ENCODE data around the gene SLC8A1. TPM values are rescaled to one million over a fixed set of nuclear protein-coding genes. Genes with fewer than 3 reads are reported as not detected.

Gene SLC8A1
- total and polyA plus RNA-seq, 7 experiments from 2014 or later, result 0.95 to 22.8 (median 1.5) TPM; not detected in 2

DNA sequence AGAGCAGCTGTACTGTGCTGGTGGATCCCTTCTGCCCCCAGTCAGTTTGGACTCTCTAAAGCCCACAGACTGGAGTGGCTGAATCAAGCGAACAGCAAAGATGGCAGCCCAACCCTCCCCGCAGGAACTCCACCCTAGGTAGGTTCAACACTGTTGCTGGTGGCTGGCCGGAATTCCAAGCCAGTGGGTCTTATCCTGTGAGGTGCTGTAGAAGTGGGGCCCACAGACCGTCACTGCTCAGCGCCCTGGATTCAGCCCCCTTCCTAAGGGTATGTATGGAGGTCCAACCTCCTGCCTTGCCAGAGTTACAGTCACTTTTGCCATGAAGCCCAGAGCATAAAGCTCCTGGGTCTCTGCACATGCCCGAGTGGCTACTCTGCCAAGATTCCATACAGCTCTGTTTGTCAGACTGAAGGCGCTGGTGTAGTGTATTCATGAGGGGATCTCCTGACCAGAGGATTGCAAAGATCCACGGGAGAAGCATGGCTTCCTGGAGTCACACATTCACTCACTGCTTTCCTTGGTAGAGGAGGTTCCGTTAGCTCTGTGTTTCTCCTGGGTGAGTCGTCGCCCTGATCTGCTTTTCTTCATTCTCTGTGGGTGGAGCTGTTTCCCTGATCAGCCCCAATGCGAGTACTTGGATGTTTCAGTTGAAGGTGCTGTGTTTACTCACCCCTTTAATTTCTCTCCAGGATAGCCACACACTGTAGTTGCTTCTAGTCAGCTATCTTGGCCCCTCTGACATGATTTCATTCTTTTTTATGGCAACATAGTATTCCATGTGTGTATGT, 379.3 kb downstream of the SLC8A1 start:
- H3K36me3 Mint-ChIP-seq, result peaks cover 0 to 14% (median 0%) of the 10 kb centered on the region in 5 donors
- intact Hi-C loops (cut with micrococcal nuclease), result no loop called here
- H3K36me3 ChIP-seq (ENCODE audit: control insufficient read depth in 2 of 3, insufficient read depth in 3 of 3, low read length in 3 of 3), result no peaks in the 10 kb centered on the region
- ChIA-PET POLR2A (no interaction called here), CTCF (no interaction called here)
- H3K4me3 Mint-ChIP-seq, result no peak overlapping the region
- no peak for ATAC-seq
- H3K27ac Mint-ChIP-seq, result no peak overlapping the region
- peaks cover 0 to 27% (median 11%) of the 10 kb centered on the region in 11 donors for H3K9me3 Mint-ChIP-seq
- no peak overlapping the region for H3K4me3 ChIP-seq (ENCODE audit: low read length)
- H3K4me1 Mint-ChIP-seq, result no peaks in the 10 kb centered on the region
- H3K27me3 ChIP-seq (ENCODE audit: control insufficient read depth in 2 of 2, insufficient read depth in 2 of 2, low read length in 2 of 2), result no peaks in the 10 kb centered on the region
- H3K4me1 ChIP-seq (ENCODE audit: control insufficient read depth in 2 of 2, insufficient read depth in 2 of 2, low read length in 2 of 2), result no peaks in the 10 kb centered on the region
- no peak for DNase-seq
- no peaks in the 10 kb centered on the region for H3K9me3 ChIP-seq (ENCODE audit: control insufficient read depth in 2 of 3, low read length in 3 of 3)
- H3K27me3 Mint-ChIP-seq, result no peaks in the 10 kb centered on the region
- H3K27ac ChIP-seq (ENCODE audit: low read depth, low read length), result no peak overlapping the region

DNA sequence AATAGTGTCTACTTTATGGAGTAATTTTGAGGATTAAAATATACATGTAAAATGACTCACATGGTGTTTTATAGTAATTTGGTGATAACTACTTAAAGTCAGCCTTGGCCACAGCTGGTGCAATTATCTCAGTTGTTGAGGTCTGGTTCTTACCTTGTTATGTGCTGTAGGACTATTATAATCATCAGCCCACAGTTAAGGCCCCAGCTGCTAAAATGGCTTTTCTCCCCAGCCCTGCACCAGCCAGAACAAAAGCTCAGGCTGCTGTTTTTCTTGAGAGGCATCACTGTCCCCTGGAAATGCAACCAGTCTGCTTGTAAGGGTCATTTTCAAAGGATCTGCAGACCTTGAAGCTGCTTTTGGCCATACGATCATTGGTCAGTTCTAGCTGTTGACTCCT, 389.5 kb downstream of the SLC8A1 start:
- DNase-seq (no peak), ATAC-seq (no peak)
- POLR2A ChIA-PET, result no interaction called here
- Histone ChIP-seq H3K4me3 (ENCODE audit: low read length) (no peak overlapping the region), H3K9me3 (ENCODE audit: control insufficient read depth in 2 of 3, low read length in 3 of 3) (no peaks in the 10 kb centered on the region), H3K27ac (ENCODE audit: low read depth, low read length) (no peak overlapping the region), H3K27me3 (ENCODE audit: control insufficient read depth in 2 of 2, insufficient read depth in 2 of 2, low read length in 2 of 2) (no peaks in the 10 kb centered on the region), H3K4me1 (ENCODE audit: control insufficient read depth in 2 of 2, insufficient read depth in 2 of 2, low read length in 2 of 2) (no peaks in the 10 kb centered on the region), H3K36me3 (ENCODE audit: control insufficient read depth in 2 of 3, insufficient read depth in 3 of 3, low read length in 3 of 3) (no peaks in the 10 kb centered on the region)
- CTCF ChIA-PET, result no interaction called here
- intact Hi-C loops (cut with micrococcal nuclease), result no loop called here
- Mint-ChIP-seq H3K27me3 (no peaks in the 10 kb centered on the region), H3K4me1 (peaks cover 0 to 1% (median 0%) of the 10 kb centered on the region in 7 donors), H3K36me3 (peaks cover 0 to 11% (median 0%) of the 10 kb centered on the region in 5 donors), H3K9me3 (peaks cover 0 to 26% (median 3%) of the 10 kb centered on the region in 11 donors), H3K27ac (no peak overlapping the region), H3K4me3 (no peak overlapping the region)

DNA sequence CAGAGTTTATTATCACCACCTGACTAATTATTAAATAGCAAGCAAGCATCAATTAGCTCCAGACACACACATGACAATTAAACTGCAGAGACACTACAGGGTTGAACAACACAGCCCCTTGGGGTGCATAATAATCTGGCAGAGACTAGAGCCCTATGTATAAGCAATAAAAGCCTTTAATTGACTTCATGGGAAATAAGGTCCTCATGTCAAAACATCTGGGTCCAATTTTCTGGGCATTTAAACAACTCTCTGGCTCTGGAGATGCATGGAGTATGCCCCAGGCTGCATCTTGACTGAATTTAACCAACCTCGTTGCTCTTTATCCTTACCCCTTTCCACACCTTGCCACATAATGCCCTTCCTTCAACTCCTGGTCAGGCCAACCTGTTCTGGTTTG, 402.1 kb downstream of the SLC8A1 start:
- peaks cover 0 to 3% (median 0%) of the 10 kb centered on the region in 11 donors for H3K9me3 Mint-ChIP-seq
- no peaks in the 10 kb centered on the region for H3K27me3 ChIP-seq (ENCODE audit: control insufficient read depth in 2 of 2, insufficient read depth in 2 of 2, low read length in 2 of 2)
- no peak overlapping the region for H3K27ac ChIP-seq (ENCODE audit: low read depth, low read length)
- H3K4me3 ChIP-seq (ENCODE audit: low read length), result no peak overlapping the region
- H3K4me3 Mint-ChIP-seq, result no peak overlapping the region
- H3K27me3 Mint-ChIP-seq, result peaks cover 0 to 14% (median 0%) of the 10 kb centered on the region in 5 donors
- peaks cover 0 to 17% (median 0%) of the 10 kb centered on the region in 5 donors for H3K36me3 Mint-ChIP-seq
- ATAC-seq (no peak), DNase-seq (no peak)
- H3K9me3 ChIP-seq (ENCODE audit: control insufficient read depth in 2 of 3, low read length in 3 of 3), result no peaks in the 10 kb centered on the region
- H3K27ac Mint-ChIP-seq, result no peak overlapping the region
- intact Hi-C loops (cut with micrococcal nuclease), result no loop called here
- ChIA-PET POLR2A (no interaction called here), CTCF (no interaction called here)
- H3K36me3 ChIP-seq (ENCODE audit: control insufficient read depth in 2 of 3, insufficient read depth in 3 of 3, low read length in 3 of 3), result no peaks in the 10 kb centered on the region
- H3K4me1 Mint-ChIP-seq, result no peaks in the 10 kb centered on the region
- no peaks in the 10 kb centered on the region for H3K4me1 ChIP-seq (ENCODE audit: control insufficient read depth in 2 of 2, insufficient read depth in 2 of 2, low read length in 2 of 2)

GRCh38 chr2:40048506-40048905, 403.4 kb downstream of the SLC8A1 start:
- ATAC-seq (no peak), DNase-seq (no peak)
- ChIA-PET POLR2A (no interaction called here), CTCF (no interaction called here)
- peaks cover 0 to 14% (median 0%) of the 10 kb centered on the region in 5 donors for H3K27me3 Mint-ChIP-seq
- peaks cover 0 to 3% (median 0%) of the 10 kb centered on the region in 11 donors for H3K9me3 Mint-ChIP-seq
- no peak overlapping the region for H3K4me3 Mint-ChIP-seq
- H3K27me3 ChIP-seq (ENCODE audit: control insufficient read depth in 2 of 2, insufficient read depth in 2 of 2, low read length in 2 of 2), result no peaks in the 10 kb centered on the region
- no peaks in the 10 kb centered on the region for H3K4me1 ChIP-seq (ENCODE audit: control insufficient read depth in 2 of 2, insufficient read depth in 2 of 2, low read length in 2 of 2)
- no peak overlapping the region for H3K27ac ChIP-seq (ENCODE audit: low read depth, low read length)
- H3K36me3 Mint-ChIP-seq, result peaks cover 0 to 17% (median 0%) of the 10 kb centered on the region in 5 donors
- H3K36me3 ChIP-seq (ENCODE audit: control insufficient read depth in 2 of 3, insufficient read depth in 3 of 3, low read length in 3 of 3), result no peaks in the 10 kb centered on the region
- H3K4me1 Mint-ChIP-seq, result no peaks in the 10 kb centered on the region
- H3K9me3 ChIP-seq (ENCODE audit: control insufficient read depth in 2 of 3, low read length in 3 of 3), result no peaks in the 10 kb centered on the region
- no peak overlapping the region for H3K27ac Mint-ChIP-seq
- intact Hi-C loops (cut with micrococcal nuclease), result no loop called here
- no peak overlapping the region for H3K4me3 ChIP-seq (ENCODE audit: low read length)

GRCh38 chr2:40047406-40047805, 404.5 kb downstream of the SLC8A1 start:
- Histone ChIP-seq H3K4me1 (ENCODE audit: control insufficient read depth in 2 of 2, insufficient read depth in 2 of 2, low read length in 2 of 2) (no peaks in the 10 kb centered on the region), H3K27ac (ENCODE audit: low read depth, low read length) (no peak overlapping the region), H3K4me3 (ENCODE audit: low read length) (no peak overlapping the region), H3K9me3 (ENCODE audit: control insufficient read depth in 2 of 3, low read length in 3 of 3) (no peaks in the 10 kb centered on the region), H3K27me3 (ENCODE audit: control insufficient read depth in 2 of 2, insufficient read depth in 2 of 2, low read length in 2 of 2) (no peaks in the 10 kb centered on the region), H3K36me3 (ENCODE audit: control insufficient read depth in 2 of 3, insufficient read depth in 3 of 3, low read length in 3 of 3) (no peaks in the 10 kb centered on the region)
- Mint-ChIP-seq H3K27ac (no peak overlapping the region), H3K9me3 (peaks cover 0 to 6% (median 0%) of the 10 kb centered on the region in 11 donors), H3K27me3 (peaks cover 0 to 14% (median 0%) of the 10 kb centered on the region in 5 donors), H3K4me3 (no peak overlapping the region), H3K4me1 (no peaks in the 10 kb centered on the region), H3K36me3 (peaks cover 0 to 16% (median 0%) of the 10 kb centered on the region in 5 donors)
- intact Hi-C loops (cut with micrococcal nuclease), result no loop called here
- POLR2A ChIA-PET, result no interaction called here
- ATAC-seq, result no peak
- CTCF ChIA-PET, result no interaction called here
- DNase-seq, result no peak

All from naive thymus-derived CD4-positive, alpha-beta T cell (primary cell).